Mucosa of rectum (tissue), 2 donors: Measurements from ENCODE around the gene VGLL4.
"Not testable (repeated sequence)": the region's sequence is repeated elsewhere in the genome, so short reads cannot be mapped to it uniquely, and the experiment has no call there.

ENCODE experiments used
- H3K27ac ChIP-seq, 2 donors: one replicate each; pipeline ENCODE4 v1.7.0; 2013; ENCODE audit warnings: inconsistent platforms in 2 of 2, low read depth in 2 of 2, low read length in 2 of 2
- H3K27me3 ChIP-seq, 2 donors: one replicate each; pipeline ENCODE4 v1.7.0; 2013; ENCODE audit warnings: low read length in 2 of 2; ENCODE audit not compliant: control insufficient read depth in 2 of 2, insufficient read depth in 2 of 2
- H3K36me3 ChIP-seq, 2 donors: one replicate each; pipeline ENCODE4 v1.7.0; 2013; ENCODE audit warnings: low read length in 2 of 2; ENCODE audit not compliant: control insufficient read depth in 2 of 2, insufficient read depth in 2 of 2
- H3K4me1 ChIP-seq, 2 donors: one replicate each; pipeline ENCODE4 v1.7.0; 2013; ENCODE audit warnings: low read length in 2 of 2, mild to moderate bottlenecking in 1 of 2; ENCODE audit not compliant: control insufficient read depth in 2 of 2, insufficient read depth in 2 of 2
- H3K4me3 ChIP-seq, 2 donors: one replicate each; pipeline ENCODE4 v1.7.0; 2013; ENCODE audit warnings: low read length in 2 of 2
- H3K9ac ChIP-seq, 2 donors: one replicate each; pipeline ENCODE4 v1.7.0; 2013; ENCODE audit warnings: low read length in 2 of 2, low read depth in 1 of 2, mild to moderate bottlenecking in 1 of 2
- H3K9me3 ChIP-seq, 2 donors: one replicate each; pipeline ENCODE4 v1.7.0; 2013; ENCODE audit warnings: low read length in 2 of 2; ENCODE audit not compliant: control insufficient read depth in 2 of 2
- donor health status: healthy.
- donor health status: Normal muscosa, but diverticular disease.

The VGLL4 gene

DNA sequence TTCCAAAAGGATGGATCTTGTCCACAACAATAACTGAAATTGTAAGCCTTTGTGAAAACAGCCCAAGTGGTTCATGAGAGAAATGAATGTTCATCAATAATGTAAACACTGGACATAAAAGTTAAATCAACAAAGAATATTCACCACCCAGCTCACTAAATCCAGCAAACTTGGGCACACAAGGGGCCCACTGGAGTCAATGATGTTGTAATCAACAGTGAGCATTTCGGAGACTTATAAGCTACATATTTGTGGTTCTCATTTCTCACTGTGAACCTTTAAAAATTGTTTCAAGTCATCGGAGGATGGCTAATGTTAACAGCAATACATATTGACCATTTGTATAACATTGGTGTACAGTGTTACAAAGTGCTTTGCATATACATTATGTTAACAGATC, 63.1 kb downstream of the VGLL4 start:
- Histone ChIP-seq H3K36me3 (peaks cover 0 to 4% of the 10 kb centered on the region in 2 donors), H3K9me3 (no peaks in the 10 kb centered on the region), H3K4me3 (no peak overlapping the region), H3K27me3 (no peaks in the 10 kb centered on the region), H3K9ac (no peak overlapping the region), H3K4me1 (peaks cover 15 to 22% of the 10 kb centered on the region in 2 donors), H3K27ac (no peak overlapping the region)

DNA sequence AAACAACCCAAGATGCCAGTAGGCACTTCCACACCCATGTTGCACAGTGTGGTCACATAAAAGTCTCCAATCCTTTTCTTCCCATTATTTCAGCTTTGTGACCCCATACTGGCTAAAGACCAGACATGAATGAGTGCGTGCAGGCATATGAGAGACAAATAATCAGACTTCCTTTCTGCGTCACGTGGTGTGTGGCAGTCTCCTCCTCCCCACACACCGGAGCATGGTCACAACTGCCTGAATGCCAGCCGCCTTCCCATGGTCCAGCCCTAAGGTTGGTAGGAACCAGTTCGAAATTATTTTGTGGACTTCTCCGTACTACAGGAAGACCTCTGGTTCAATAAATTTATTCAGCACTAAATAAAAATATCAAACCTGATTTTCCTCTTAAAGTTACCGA, 65.5 kb downstream of the VGLL4 start:
- Histone ChIP-seq H3K9me3 (no peaks in the 10 kb centered on the region), H3K36me3 (peaks cover 13 to 21% of the 10 kb centered on the region in 2 donors), H3K27me3 (no peaks in the 10 kb centered on the region), H3K4me1 (peaks cover 15 to 17% of the 10 kb centered on the region in 2 donors), H3K9ac (no peak overlapping the region), H3K4me3 (no peak overlapping the region), H3K27ac (no peak overlapping the region)

DNA sequence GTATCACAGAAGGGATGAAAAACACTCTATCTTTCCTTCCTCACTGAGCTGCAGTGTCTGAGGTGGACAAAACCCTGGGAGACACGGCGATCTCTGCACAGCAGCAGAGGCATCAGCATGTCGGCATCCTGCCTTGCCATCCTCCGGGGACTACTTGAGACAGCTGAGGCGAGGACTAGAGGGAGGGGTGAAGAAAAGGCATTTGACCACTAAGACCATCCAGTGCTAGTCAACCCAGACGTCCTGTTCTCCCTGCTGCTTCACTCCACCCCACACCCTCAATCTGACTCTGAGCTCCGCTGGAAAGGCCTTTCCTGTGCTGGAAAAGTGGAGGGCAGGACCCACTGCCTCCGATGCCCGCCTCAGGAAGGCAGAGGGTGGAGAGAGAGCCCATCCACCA, 67.3 kb downstream of the VGLL4 start:
- H3K27me3 ChIP-seq = no peaks in the 10 kb centered on the region
- H3K4me3 ChIP-seq = no peak overlapping the region
- H3K27ac ChIP-seq = no peak overlapping the region
- peaks cover 3% of the 10 kb centered on the region in 2 donors for H3K4me1 ChIP-seq
- peaks cover 18 to 24% of the 10 kb centered on the region in 2 donors for H3K36me3 ChIP-seq
- H3K9me3 ChIP-seq = no peaks in the 10 kb centered on the region
- no peak overlapping the region for H3K9ac ChIP-seq

DNA sequence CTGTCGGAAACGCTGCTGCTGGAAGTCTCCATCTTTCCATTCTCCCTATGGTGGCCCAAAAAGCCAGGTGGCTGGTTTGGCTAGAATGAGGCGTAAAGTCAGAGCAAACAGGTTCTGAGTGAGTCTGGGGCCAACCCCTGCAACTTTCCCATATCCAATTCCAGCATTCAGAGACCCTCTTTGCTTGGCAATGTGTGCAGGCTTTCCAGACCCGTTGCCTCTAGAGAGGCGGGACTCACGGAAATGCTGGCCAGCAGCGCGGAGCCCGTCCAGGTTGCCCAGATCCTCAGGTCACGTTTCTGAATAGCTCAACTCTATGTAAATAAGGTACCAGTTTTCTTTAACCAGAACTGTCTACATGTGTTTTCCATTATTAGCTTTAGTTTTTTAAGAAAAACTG, 68.0 kb downstream of the VGLL4 start:
- Histone ChIP-seq H3K36me3 (peaks cover 20 to 24% of the 10 kb centered on the region in 2 donors), H3K4me3 (no peak overlapping the region), H3K27me3 (no peaks in the 10 kb centered on the region), H3K9me3 (no peaks in the 10 kb centered on the region), H3K4me1 (no peaks in the 10 kb centered on the region), H3K27ac (no peak overlapping the region), H3K9ac (no peak overlapping the region)

DNA sequence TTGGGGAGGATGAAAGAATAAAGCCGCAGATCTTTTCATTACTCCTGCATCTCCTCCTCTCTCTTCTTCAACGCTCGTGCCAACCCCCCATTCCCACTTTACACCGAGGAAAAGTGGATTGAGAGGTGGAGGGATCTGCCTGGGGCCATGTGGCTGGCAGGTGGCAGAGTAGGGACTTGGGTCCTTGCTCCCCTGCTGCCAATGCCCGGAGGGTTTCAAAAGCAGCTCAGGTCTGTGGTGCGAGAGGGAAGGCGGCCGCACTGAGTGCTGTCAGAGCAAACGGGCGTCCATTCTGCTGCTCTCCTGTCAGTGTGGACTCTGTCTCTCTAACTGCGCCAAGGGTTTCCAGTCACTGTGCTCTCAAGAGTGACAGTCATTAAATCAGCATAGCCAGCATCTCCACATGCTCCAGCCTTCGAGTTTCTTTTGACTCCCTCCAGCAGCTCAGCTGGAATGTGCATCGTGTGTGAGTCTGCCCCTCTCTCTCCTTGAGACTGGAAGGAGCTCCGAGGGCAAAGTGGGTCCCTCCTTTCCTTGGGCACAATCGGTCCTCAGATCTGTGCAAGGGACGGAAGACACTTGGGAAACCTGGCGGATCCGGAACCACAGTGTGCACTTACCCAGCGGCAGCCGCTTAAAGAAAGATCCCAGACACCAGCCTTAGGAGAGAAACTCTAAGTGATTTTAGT, 68.6 kb downstream of the VGLL4 start:
- Histone ChIP-seq H3K36me3 (peaks cover 20 to 24% of the 10 kb centered on the region in 2 donors), H3K4me3 (no peak overlapping the region), H3K4me1 (no peaks in the 10 kb centered on the region), H3K9me3 (no peaks in the 10 kb centered on the region), H3K27me3 (no peaks in the 10 kb centered on the region), H3K27ac (no peak overlapping the region), H3K9ac (no peak overlapping the region)

DNA sequence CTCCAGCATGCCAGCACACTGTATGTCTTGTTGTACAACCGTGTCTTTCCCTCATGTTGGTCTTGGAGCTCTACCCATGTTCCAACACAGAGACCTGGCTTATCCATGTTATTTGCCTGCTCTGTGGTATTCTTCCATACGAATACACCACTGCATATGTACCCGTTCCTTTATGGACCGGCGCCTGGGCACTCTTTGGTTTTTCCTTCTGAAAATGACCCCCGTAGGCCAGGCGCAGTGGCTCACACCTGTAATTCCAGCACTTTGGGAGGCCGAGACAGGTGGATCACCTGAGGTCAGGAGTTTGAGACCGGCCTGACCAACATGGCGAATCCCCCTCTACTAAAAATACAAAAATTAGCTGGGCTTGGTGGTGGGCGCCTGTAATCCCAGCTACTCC, 71.1 kb downstream of the VGLL4 start:
- H3K9me3 ChIP-seq, H3K4me1 ChIP-seq, H3K9ac ChIP-seq: not testable (repeated sequence)

DNA sequence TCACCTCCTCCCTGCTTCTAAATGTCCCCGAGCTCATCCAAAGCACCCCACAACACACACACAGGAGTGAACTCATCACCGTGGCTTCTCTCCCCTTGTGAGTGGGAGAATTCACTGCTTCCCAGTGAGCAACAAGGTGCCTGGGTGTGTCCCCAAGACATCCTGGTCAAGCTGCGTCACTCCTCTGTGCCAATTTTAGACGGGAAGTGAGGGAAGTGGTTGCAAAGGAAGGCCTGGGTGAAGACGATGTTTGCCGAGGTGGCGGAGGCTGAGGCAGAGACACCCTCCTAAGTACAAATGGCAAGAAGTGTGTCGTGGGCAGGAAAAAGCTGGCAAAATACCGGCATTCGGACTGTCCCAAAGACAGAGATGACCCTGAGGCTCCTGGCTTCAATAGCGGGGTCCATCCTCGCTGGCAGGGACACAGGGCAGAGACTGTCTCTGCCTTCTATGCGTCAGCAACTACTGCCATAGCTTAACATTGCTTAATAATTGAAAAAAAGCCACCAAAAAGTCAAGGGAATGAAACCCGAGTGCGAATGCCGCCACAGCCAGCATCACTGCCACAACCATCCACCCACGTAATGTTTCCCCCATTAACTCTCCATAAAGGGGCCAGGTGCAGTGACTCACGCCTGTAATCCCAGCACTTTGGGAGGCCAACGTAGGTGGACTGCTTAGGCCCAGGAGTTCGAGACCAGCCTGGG, 72.8 kb downstream of the VGLL4 start:
- H3K36me3 ChIP-seq = peaks cover 26 to 27% of the 10 kb centered on the region in 2 donors
- no peak overlapping the region for H3K27ac ChIP-seq
- no peak overlapping the region for H3K9ac ChIP-seq
- H3K27me3 ChIP-seq = no peaks in the 10 kb centered on the region
- peaks cover 0 to 3% of the 10 kb centered on the region in 2 donors for H3K4me1 ChIP-seq
- no peaks in the 10 kb centered on the region for H3K9me3 ChIP-seq
- no peak overlapping the region for H3K4me3 ChIP-seq

More for the DNA sequence above, 71.1 kb downstream of the VGLL4 start:
- H3K27ac ChIP-seq, H3K4me3 ChIP-seq, H3K27me3 ChIP-seq: not testable (repeated sequence)
- peaks cover 20 to 22% of the 10 kb centered on the region in 2 donors for H3K36me3 ChIP-seq

DNA sequence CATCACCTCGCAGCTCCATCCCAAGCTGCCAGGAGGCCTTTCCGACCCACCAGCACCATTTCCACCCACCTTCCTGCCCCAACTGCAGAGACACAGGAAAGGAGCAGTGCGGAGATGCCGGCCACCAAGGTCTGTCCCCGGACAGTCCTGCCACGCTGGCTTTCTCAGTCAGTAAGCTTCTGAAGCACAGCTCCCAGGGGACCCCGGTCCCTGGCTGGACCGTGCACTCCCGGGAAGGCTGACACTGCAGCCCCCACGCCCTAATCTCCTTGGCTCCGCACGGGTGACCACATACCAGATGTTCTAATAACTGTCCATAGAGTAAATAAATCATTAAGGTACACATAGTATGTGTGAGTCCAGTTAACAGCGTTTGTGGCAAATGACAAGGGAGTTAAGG, 73.5 kb downstream of the VGLL4 start:
- H3K4me1 ChIP-seq = peaks cover 0 to 3% of the 10 kb centered on the region in 2 donors
- no peaks in the 10 kb centered on the region for H3K9me3 ChIP-seq
- H3K36me3 ChIP-seq = peaks cover 28 to 30% of the 10 kb centered on the region in 2 donors
- H3K9ac ChIP-seq = no peak overlapping the region
- no peaks in the 10 kb centered on the region for H3K27me3 ChIP-seq
- no peak overlapping the region for H3K4me3 ChIP-seq
- no peak overlapping the region for H3K27ac ChIP-seq

DNA sequence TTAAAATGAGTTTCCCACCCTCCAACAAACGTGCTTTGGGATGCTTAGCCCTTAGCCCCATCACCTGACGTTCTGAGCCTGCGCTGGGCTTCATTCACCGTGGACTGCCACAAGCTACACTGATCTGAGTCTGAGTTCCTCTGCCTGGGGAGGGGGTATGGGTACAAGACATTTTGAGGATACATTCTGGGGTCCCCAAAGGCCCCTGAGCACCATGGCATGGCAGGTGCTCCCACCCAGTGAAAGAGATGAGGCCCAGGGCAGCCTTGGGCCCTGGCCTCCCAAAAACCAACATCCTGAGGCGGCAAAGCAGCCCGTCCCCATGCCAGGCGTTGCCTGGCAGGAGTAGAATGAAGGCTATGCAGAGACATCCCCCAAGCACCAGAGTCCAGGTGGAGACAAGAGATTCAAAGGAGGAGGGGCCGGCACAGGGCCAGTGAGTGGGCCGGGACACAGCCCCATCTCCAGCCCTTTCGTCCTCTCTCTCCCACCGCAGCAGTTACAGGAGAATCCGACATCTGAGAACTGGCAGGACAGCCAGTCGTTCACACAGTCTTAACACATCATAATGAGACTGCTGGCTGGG, 74.5 kb downstream of the VGLL4 start:
- peak overlapping the region; percentile 76 to 80 for H3K27ac ChIP-seq
- H3K4me3 ChIP-seq = no peak overlapping the region
- H3K9me3 ChIP-seq = no peaks in the 10 kb centered on the region
- peaks cover 25 to 27% of the 10 kb centered on the region in 2 donors for H3K36me3 ChIP-seq
- H3K27me3 ChIP-seq = no peaks in the 10 kb centered on the region
- peak overlapping the region in 1 of 2 donors; percentile 55 for H3K9ac ChIP-seq
- peaks cover 0 to 3% of the 10 kb centered on the region in 2 donors for H3K4me1 ChIP-seq

DNA sequence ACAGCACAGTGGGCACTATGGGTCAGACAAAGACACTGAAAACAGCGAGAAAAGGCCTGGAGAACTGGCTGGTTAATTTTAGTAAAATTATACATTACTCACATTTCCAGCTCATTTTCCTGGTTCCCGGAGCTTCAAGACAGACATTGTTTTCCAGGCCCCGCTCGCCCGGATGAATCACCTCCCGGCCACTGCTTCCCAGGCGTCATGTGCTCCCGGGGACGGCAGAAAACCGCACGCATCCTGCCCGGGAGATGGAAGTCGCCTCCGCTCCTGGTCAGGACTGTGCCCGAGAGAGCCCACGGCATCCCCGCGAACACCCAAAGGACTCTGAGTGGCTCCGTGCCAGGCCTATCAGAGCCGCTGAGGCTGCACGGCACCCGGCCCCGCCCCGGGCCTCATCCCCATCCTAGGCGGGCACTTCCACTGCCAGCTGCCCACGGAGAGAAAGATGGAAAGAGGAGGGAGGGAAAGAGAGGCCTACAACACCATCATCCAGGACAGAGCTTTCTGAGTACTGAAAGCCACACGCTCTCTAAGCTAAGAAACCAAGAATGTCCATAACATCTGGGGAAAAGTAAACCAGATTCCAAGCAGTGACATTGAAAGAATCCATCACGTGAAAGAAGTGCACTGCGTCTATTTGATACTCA, 75.1 kb downstream of the VGLL4 start:
- Histone ChIP-seq H3K4me1 (peaks cover 0 to 3% of the 10 kb centered on the region in 2 donors), H3K9me3 (no peaks in the 10 kb centered on the region), H3K36me3 (peaks cover 25 to 26% of the 10 kb centered on the region in 2 donors), H3K4me3 (no peak overlapping the region), H3K27me3 (no peaks in the 10 kb centered on the region), H3K9ac (peak overlapping the region in 1 of 2 donors; percentile 55), H3K27ac (peak overlapping the region; percentile 76 to 80)
